Hematopoietic multipotent progenitor cell treated with erythropoietin and hydrocortisone succinate and interleukin-3 and kit ligand, for 6 days (in vitro differentiated cells): ENCODE measurements around the gene SDK2.

Source experiments
- DNase-seq: peaks from one replicate; pipeline ENCODE4 v3.0.0-alpha.2; 2015

Gene SDK2

GRCh38 chr17:73439597-73439996, 204.6 kb downstream of the SDK2 start:
- DNase-seq: no peak

- DNase-seq: no peak
Observed at GRCh38 chr17:73437826-73438225, 206.4 kb downstream of the SDK2 start.

GRCh38 chr17:73436954-73437353, 207.3 kb downstream of the SDK2 start:
- no peak for DNase-seq

GRCh38 chr17:73435412-73435811, 208.8 kb downstream of the SDK2 start:
- no peak for DNase-seq

- DNase-seq: no peak
Observed at GRCh38 chr17:73434154-73434553, 210.1 kb downstream of the SDK2 start.

GRCh38 chr17:73433501-73433900, 210.7 kb downstream of the SDK2 start:
- DNase-seq: no peak

- DNase-seq: no peak
Observed at GRCh38 chr17:73432624-73433190, 211.5 kb downstream of the SDK2 start.

GRCh38 chr17:73431401-73432205, 212.6 kb downstream of the SDK2 start:
- no peak for DNase-seq

- peak; percentile 82 for DNase-seq
Observed at GRCh38 chr17:73430848-73431247, 213.4 kb downstream of the SDK2 start.

GRCh38 chr17:73430165-73430680, 214.0 kb downstream of the SDK2 start:
- DNase-seq: no peak

GRCh38 chr17:73429440-73430164, 214.6 kb downstream of the SDK2 start:
- peak; percentile 93 for DNase-seq

GRCh38 chr17:73427198-73427597, 217.0 kb downstream of the SDK2 start:
- no peak for DNase-seq

GRCh38 chr17:73424571-73424970, 219.7 kb downstream of the SDK2 start:
- no peak for DNase-seq

- no peak for DNase-seq
Observed at GRCh38 chr17:73423806-73424205, 220.4 kb downstream of the SDK2 start.

GRCh38 chr17:73423159-73423715, 221.0 kb downstream of the SDK2 start:
- DNase-seq: no peak

GRCh38 chr17:73422121-73422520, 222.1 kb downstream of the SDK2 start:
- DNase-seq: no peak

- DNase-seq: peak; percentile 26
Observed at GRCh38 chr17:73420897-73421296, 223.3 kb downstream of the SDK2 start.

- no peak for DNase-seq
Observed at GRCh38 chr17:73419881-73420280, 224.4 kb downstream of the SDK2 start.

- DNase-seq: no peak
Observed at GRCh38 chr17:73419051-73419450, 225.2 kb downstream of the SDK2 start.

- DNase-seq: no peak
Observed at GRCh38 chr17:73415782-73416181, 228.5 kb downstream of the SDK2 start.

- DNase-seq: no peak
Observed at GRCh38 chr17:73414171-73414955, 229.9 kb downstream of the SDK2 start.

GRCh38 chr17:73412914-73413313, 231.3 kb downstream of the SDK2 start:
- no peak for DNase-seq

- no peak for DNase-seq
Observed at GRCh38 chr17:73411313-73411747, 232.9 kb downstream of the SDK2 start.
